GM23338 (cell line): Measurements from ENCODE around the gene SIRPB2. TPM values are rescaled to one million over a fixed set of nuclear protein-coding genes. Genes with fewer than 3 reads are reported as not detected.

Experiments
- ATAC-seq: fragments of 200-7000 bp; cut with Tn5 transposase; 3 replicates; pipeline ENCODE4 v1.9.1; 2020
- DNase-seq: peaks from one replicate; pipeline ENCODE4 v3.0.0-alpha.2; 2015; ENCODE audit warnings: low spot score
- H2AFZ ChIP-seq: fragments of 200-600 bp; sonication (generic); 2 replicates; pipeline ENCODE4 v1.8.0; 2016; ENCODE audit warnings: antibody characterized with exemption, mild to moderate bottlenecking, moderate library complexity
- H3F3A ChIP-seq: fragments of 200-600 bp; sonication (generic); replicated peaks from 2 replicates; pipeline ENCODE4 v1.8.0; 2017; ENCODE audit warnings: antibody characterized with exemption, mixed run types, low read depth
- H3K27ac ChIP-seq: fragments of 200-600 bp; sonication (generic); 2 replicates; pipeline ENCODE4 v1.6.1; 2016; ENCODE audit warnings: low read depth
- H3K27me3 ChIP-seq: fragments of 200-600 bp; sonication (generic); 2 replicates; pipeline ENCODE4 v1.8.0; 2016; ENCODE audit warnings: mild to moderate bottlenecking, mixed run types, moderate library complexity; ENCODE audit not compliant: insufficient read depth
- H3K36me3 ChIP-seq: fragments of 200-600 bp; sonication (generic); 2 replicates; pipeline ENCODE4 v1.8.0; 2016; ENCODE audit warnings: mild to moderate bottlenecking; ENCODE audit not compliant: insufficient read depth
- H3K4me1 ChIP-seq: fragments of 200-600 bp; sonication (generic); 2 replicates; pipeline ENCODE4 v1.8.0; 2016; ENCODE audit warnings: mild to moderate bottlenecking, moderate library complexity; ENCODE audit not compliant: insufficient read depth
- H3K4me2 ChIP-seq: fragments of 200-600 bp; sonication (generic); 2 replicates; pipeline ENCODE4 v1.7.1; 2017; ENCODE audit warnings: mixed run types
- H3K4me3 ChIP-seq: fragments of 200-600 bp; sonication (generic); 2 replicates; pipeline ENCODE4 v1.6.1; 2016; ENCODE audit warnings: mixed run types
- H3K79me2 ChIP-seq: fragments of 200-600 bp; sonication (generic); replicated peaks from 2 replicates; pipeline ENCODE4 v1.8.0; 2017; ENCODE audit warnings: mild to moderate bottlenecking; ENCODE audit not compliant: insufficient read depth
- H3K9me2 ChIP-seq: fragments of 200-600 bp; sonication (generic); 2 replicates; pipeline ENCODE4 v1.8.0; 2017; ENCODE audit not compliant: insufficient read depth
- H4K20me1 ChIP-seq: fragments of 200-600 bp; sonication (generic); replicated peaks from 2 replicates; pipeline ENCODE4 v1.8.0; 2017; ENCODE audit warnings: mild to moderate bottlenecking; ENCODE audit not compliant: insufficient read depth
- H3K27ac Mint-ChIP-seq: 2 replicates; pipeline ENCODE4 v1.8.0; 2020; ENCODE audit warnings: inconsistent platforms, mild to moderate bottlenecking, moderate library complexity, mixed read lengths
- H3K27me3 Mint-ChIP-seq: 3 replicates; pipeline ENCODE4 v1.8.0; 2022; ENCODE audit warnings: low read depth, mild to moderate bottlenecking, moderate library complexity, mixed read lengths, inconsistent platforms; ENCODE audit not compliant: insufficient read depth, poor library complexity
- H3K36me3 Mint-ChIP-seq: 3 replicates; pipeline ENCODE4 v1.8.0; 2021; ENCODE audit warnings: low read depth, mild to moderate bottlenecking, inconsistent platforms, moderate library complexity, mixed read lengths
- H3K4me1 Mint-ChIP-seq: 3 replicates; pipeline ENCODE4 v1.8.0; 2020; ENCODE audit warnings: mild to moderate bottlenecking, inconsistent platforms, mixed read lengths
- H3K4me3 Mint-ChIP-seq: 3 replicates; pipeline ENCODE4 v1.8.0; 2021; ENCODE audit warnings: moderate library complexity, mild to moderate bottlenecking, inconsistent platforms, mixed read lengths
- H3K9me3 Mint-ChIP-seq: 3 replicates; pipeline ENCODE4 v1.8.0; 2020; ENCODE audit warnings: moderate library complexity, mild to moderate bottlenecking, inconsistent platforms, mixed read lengths
- CREB1 ChIP-seq: fragments of 250-450 bp; sonication (Bioruptor Pico); IDR thresholded peaks from 2 replicates; pipeline ENCODE4 v1.5.0; 2020; ENCODE audit warnings: low read depth, mild to moderate bottlenecking, moderate library complexity
- EZH2 ChIP-seq: fragments of 200-600 bp; sonication (generic); IDR thresholded peaks from one replicate; pipeline ENCODE4 v1.8.0; 2017; ENCODE audit warnings: antibody characterized with exemption, mild to moderate bottlenecking, low read depth; ENCODE audit not compliant: unreplicated experiment
- JUNB ChIP-seq: IDR thresholded peaks from one replicate; pipeline ENCODE4 v1.6.1; 2016; ENCODE audit warnings: antibody characterized with exemption; ENCODE audit not compliant: unreplicated experiment
- POLR2AphosphoS5 ChIP-seq: IDR thresholded peaks from 2 replicates; pipeline ENCODE4 v1.6.1; 2016; ENCODE audit warnings: antibody characterized with exemption, low read depth
- REST ChIP-seq: IDR thresholded peaks from one replicate; pipeline ENCODE4 v1.6.1; 2018; ENCODE audit warnings: antibody characterized with exemption; ENCODE audit not compliant: unreplicated experiment
- polyA plus RNA-seq: library from polyadenylated mRNA; unstranded; fragments of >200 nt; fragmentation: Nextera tagmentation; extraction: Ambion mirVana; gene quantifications from 2 replicates; pipeline ENCODE4 v1.2.1, GENCODE V29; 2016
- total RNA-seq: library from RNA; depleted of rRNA; stranded (reverse); fragments of >200 nt; shearing (Covaris generic); gene quantifications from 2 replicates; pipeline ENCODE4 v1.2.3, GENCODE V29; 2014
- TF ChIP-seq, protein P1 (sequence below), 2 experiments: fragments of 200-600 bp in 1 of 2; sonication (generic) in 1 of 2; conservative IDR thresholded peaks; 2 replicates each; pipeline versions ENCODE4 v1.5.1 to v1.6.1; 2016 to 2017; ENCODE audit warnings: antibody characterized with exemption in 2 of 2, low read depth in 2 of 2, mild to moderate bottlenecking in 2 of 2, moderate library complexity in 1 of 2
- TF ChIP-seq, protein P2 (sequence below): fragments of 250-450 bp; sonication (Bioruptor Pico); IDR thresholded peaks from 2 replicates; pipeline ENCODE4 v1.5.0; 2020; ENCODE audit warnings: mild to moderate bottlenecking, moderate library complexity
- TF ChIP-seq, protein P3 (sequence below): IDR thresholded peaks from 2 replicates; pipeline ENCODE4 v1.6.1; 2016; ENCODE audit warnings: antibody characterized with exemption

Gene SIRPB2
- total and polyA plus RNA-seq, 2 experiments from 2014 or later, result 0.29 TPM; not detected in 1

DNA sequence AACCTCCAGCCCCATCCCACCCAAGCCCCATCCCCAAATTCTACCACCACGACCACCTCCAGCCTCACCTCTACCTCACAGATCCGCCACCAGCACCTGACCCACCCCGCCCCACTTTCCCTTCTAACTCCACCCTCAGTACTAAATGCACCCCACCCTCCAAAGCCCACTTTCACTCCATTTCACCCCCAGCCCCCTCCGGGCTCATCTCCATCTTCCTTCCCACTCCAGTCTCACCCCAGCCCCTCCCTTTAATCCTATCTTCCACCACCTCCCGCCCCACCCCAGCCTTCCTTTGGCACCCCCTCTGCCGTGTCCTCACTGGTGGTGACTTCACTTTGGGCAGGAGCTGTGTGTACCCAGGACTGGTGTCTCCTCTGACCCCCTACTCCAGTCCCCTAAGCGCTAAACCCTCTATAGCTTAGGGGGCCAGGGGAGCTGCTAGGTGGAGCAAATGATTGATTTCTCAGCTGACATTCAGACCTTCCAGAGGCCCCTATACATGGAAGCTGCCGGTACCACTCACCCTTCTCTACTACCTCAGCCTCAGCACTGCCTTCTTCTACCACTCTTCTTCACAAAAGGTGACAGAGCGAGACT is 21.8 kb downstream of the SIRPB2 start:
- peaks cover 16% of the 10 kb centered on the region for H4K20me1 ChIP-seq
- peaks cover under 1% of the 10 kb centered on the region; the same call in 2 of the 3 replicates for H3K36me3 Mint-ChIP-seq
- no peak overlapping the region for H3K27ac ChIP-seq
- no peak overlapping the region for H3K4me2 ChIP-seq
- H3K9me2 ChIP-seq, result no peaks in the 10 kb centered on the region
- H3K79me2 ChIP-seq, result peaks cover 21% of the 10 kb centered on the region
- peaks cover 10% of the 10 kb centered on the region for H3K27me3 Mint-ChIP-seq
- H3K27me3 ChIP-seq, result no peaks in the 10 kb centered on the region
- no peak overlapping the region for H3K4me3 ChIP-seq
- ATAC-seq (no peak), DNase-seq (no peak)
- H3F3A ChIP-seq, result no peaks in the 10 kb centered on the region; the same call in 1 of the 2 replicates
- H3K36me3 ChIP-seq, result no peaks in the 10 kb centered on the region; the same call in 1 of the 2 replicates
- H3K27ac Mint-ChIP-seq, result no peak overlapping the region
- peaks cover 10% of the 10 kb centered on the region; the same call in 1 of the 2 replicates for H3K4me1 ChIP-seq
- H2AFZ ChIP-seq, result no peak overlapping the region
- H3K9me3 Mint-ChIP-seq, result no peaks in the 10 kb centered on the region; the same call in 2 of the 3 replicates
- H3K4me1 Mint-ChIP-seq, result peaks cover 28% of the 10 kb centered on the region
- TF ChIP-seq POLR2AphosphoS5 (no peak), CREB1 (CRISPR knock-in tag) (no peak), JUNB (no peak), REST (no peak), EZH2 (no peak)
- TF ChIP-seq, protein P1, sequence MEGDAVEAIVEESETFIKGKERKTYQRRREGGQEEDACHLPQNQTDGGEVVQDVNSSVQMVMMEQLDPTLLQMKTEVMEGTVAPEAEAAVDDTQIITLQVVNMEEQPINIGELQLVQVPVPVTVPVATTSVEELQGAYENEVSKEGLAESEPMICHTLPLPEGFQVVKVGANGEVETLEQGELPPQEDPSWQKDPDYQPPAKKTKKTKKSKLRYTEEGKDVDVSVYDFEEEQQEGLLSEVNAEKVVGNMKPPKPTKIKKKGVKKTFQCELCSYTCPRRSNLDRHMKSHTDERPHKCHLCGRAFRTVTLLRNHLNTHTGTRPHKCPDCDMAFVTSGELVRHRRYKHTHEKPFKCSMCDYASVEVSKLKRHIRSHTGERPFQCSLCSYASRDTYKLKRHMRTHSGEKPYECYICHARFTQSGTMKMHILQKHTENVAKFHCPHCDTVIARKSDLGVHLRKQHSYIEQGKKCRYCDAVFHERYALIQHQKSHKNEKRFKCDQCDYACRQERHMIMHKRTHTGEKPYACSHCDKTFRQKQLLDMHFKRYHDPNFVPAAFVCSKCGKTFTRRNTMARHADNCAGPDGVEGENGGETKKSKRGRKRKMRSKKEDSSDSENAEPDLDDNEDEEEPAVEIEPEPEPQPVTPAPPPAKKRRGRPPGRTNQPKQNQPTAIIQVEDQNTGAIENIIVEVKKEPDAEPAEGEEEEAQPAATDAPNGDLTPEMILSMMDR (conservative IDR thresholded peaks at IDR 0.05; ENCODE audit: low read depth in 2 of 2), result no peak
- TF ChIP-seq, protein P2, sequence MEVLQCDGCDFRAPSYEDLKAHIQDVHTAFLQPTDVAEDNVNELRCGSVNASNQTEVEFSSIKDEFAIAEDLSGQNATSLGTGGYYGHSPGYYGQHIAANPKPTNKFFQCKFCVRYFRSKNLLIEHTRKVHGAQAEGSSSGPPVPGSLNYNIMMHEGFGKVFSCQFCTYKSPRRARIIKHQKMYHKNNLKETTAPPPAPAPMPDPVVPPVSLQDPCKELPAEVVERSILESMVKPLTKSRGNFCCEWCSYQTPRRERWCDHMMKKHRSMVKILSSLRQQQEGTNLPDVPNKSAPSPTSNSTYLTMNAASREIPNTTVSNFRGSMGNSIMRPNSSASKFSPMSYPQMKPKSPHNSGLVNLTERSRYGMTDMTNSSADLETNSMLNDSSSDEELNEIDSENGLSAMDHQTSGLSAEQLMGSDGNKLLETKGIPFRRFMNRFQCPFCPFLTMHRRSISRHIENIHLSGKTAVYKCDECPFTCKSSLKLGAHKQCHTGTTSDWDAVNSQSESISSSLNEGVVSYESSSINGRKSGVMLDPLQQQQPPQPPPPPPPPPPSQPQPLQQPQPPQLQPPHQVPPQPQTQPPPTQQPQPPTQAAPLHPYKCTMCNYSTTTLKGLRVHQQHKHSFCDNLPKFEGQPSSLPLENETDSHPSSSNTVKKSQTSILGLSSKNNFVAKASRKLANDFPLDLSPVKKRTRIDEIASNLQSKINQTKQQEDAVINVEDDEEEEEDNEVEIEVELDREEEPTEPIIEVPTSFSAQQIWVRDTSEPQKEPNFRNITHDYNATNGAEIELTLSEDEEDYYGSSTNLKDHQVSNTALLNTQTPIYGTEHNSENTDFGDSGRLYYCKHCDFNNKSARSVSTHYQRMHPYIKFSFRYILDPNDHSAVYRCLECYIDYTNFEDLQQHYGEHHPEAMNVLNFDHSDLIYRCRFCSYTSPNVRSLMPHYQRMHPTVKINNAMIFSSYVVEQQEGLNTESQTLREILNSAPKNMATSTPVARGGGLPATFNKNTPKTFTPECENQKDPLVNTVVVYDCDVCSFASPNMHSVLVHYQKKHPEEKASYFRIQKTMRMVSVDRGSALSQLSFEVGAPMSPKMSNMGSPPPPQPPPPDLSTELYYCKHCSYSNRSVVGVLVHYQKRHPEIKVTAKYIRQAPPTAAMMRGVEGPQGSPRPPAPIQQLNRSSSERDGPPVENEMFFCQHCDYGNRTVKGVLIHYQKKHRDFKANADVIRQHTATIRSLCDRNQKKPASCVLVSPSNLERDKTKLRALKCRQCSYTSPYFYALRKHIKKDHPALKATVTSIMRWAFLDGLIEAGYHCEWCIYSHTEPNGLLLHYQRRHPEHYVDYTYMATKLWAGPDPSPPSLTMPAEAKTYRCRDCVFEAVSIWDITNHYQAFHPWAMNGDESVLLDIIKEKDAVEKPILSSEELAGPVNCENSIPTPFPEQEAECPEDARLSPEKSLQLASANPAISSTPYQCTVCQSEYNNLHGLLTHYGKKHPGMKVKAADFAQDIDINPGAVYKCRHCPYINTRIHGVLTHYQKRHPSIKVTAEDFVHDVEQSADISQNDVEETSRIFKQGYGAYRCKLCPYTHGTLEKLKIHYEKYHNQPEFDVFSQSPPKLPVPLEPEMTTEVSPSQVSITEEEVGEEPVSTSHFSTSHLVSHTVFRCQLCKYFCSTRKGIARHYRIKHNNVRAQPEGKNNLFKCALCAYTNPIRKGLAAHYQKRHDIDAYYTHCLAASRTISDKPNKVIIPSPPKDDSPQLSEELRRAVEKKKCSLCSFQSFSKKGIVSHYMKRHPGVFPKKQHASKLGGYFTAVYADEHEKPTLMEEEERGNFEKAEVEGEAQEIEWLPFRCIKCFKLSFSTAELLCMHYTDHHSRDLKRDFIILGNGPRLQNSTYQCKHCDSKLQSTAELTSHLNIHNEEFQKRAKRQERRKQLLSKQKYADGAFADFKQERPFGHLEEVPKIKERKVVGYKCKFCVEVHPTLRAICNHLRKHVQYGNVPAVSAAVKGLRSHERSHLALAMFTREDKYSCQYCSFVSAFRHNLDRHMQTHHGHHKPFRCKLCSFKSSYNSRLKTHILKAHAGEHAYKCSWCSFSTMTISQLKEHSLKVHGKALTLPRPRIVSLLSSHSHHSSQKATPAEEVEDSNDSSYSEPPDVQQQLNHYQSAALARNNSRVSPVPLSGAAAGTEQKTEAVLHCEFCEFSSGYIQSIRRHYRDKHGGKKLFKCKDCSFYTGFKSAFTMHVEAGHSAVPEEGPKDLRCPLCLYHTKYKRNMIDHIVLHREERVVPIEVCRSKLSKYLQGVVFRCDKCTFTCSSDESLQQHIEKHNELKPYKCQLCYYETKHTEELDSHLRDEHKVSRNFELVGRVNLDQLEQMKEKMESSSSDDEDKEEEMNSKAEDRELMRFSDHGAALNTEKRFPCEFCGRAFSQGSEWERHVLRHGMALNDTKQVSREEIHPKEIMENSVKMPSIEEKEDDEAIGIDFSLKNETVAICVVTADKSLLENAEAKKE (CRISPR knock-in tag), result no peak
- TF ChIP-seq, protein P3, sequence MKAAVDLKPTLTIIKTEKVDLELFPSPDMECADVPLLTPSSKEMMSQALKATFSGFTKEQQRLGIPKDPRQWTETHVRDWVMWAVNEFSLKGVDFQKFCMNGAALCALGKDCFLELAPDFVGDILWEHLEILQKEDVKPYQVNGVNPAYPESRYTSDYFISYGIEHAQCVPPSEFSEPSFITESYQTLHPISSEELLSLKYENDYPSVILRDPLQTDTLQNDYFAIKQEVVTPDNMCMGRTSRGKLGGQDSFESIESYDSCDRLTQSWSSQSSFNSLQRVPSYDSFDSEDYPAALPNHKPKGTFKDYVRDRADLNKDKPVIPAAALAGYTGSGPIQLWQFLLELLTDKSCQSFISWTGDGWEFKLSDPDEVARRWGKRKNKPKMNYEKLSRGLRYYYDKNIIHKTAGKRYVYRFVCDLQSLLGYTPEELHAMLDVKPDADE, result no peak
- no peak overlapping the region for H3K4me3 Mint-ChIP-seq
